GM12874 (cell line): Measurements from ENCODE around the gene GARRE1.

Experiments
- CTCF ChIP-seq: IDR thresholded peaks from 2 replicates; pipeline ENCODE4 v1.5.1; 2011; ENCODE audit warnings: low read depth, mild to moderate bottlenecking, control low read depth, low read length, moderate library complexity; ENCODE audit not compliant: insufficient read depth

GARRE1 gene

DNA sequence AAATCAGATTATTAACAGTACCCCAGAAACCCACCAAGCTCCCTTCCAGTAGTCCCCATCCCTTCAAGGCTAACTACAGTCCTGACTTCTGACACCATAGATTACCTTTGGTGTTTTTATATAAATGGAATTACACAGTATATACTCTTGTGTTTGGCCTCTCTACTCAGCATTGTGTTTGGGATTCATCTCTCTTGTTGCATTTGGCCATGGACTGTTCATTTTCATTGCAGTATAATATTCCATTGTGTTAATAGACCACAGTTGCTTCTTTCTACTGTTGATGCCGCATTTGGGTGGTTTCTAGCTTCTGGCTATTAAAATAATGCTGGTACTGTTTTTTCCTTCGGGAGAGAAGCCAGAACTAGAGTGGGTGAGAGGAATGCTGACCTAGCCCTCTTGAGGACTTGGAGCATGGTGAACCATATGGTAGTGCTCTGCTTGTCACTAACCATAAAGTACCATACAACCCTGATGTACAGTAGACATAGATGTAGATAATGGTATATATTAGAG, 18.9 kb upstream of the GARRE1 start:
- TF ChIP-seq CTCF: no peak

- no peak for TF ChIP-seq CTCF
Observed at GRCh38 chr19:34236035-34236987, 18.0 kb upstream of the GARRE1 start.

DNA sequence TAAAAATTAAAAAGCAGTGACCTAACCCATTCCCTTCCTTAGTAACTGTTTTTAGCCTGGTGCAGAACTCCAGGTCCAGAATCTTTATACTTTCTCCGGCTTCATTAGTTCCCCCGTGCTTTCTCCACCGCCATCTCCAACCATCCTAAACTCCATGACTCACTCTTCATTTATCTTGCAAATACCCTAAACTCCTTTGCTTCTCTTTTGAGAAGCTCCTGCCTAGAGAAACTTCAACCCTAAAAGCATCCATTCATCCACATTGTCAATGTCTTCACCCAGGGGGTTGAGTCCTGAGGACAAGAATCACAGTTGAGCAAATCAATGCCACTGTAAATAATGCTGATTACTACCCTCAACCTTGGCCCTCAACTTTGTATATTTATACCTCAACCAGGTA, 17.1 kb upstream of the GARRE1 start:
- no peak for TF ChIP-seq CTCF

- no peak for TF ChIP-seq CTCF
Observed at GRCh38 chr19:34237939-34238338, 16.4 kb upstream of the GARRE1 start.

DNA sequence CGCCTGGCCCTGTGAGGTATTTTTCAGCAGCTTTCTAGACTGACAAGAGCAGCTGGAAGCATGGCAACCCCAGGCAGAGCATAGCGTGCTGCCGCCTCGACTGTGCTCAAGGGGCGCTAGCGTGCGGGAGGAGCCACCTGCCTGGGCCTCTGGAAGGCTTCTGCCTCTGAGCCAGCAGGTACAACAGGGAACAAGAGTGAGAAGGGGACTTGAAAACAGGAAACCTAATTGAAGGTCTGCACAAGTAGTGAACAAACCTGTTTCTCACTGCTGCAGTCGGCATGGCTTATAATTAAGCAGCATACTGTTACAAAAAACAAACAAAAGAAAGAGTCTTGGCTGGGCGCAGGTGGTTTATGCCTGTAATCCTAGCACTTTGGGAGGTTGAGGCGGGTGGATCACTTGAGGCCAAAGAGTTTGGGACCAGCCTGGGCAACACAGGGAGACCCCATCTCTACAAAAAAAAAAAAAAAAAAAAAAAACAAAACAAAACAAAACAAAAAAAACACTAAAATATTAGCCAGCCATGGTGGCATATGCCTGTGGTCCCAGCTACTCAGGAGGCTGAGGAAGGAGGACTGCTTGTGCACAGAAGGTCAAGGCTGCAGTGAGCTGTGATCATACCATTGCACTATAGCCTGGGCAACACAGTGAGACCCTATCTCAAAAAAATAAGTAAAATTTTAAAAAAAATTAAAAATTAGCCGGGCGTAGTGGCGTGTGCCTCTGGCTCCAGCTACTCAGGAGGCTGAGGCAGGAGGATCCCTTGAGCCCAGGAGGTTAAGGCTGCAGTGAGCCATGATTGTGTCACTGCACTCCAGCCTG, 12.6 kb upstream of the GARRE1 start:
- TF ChIP-seq CTCF: peak; percentile 76

DNA sequence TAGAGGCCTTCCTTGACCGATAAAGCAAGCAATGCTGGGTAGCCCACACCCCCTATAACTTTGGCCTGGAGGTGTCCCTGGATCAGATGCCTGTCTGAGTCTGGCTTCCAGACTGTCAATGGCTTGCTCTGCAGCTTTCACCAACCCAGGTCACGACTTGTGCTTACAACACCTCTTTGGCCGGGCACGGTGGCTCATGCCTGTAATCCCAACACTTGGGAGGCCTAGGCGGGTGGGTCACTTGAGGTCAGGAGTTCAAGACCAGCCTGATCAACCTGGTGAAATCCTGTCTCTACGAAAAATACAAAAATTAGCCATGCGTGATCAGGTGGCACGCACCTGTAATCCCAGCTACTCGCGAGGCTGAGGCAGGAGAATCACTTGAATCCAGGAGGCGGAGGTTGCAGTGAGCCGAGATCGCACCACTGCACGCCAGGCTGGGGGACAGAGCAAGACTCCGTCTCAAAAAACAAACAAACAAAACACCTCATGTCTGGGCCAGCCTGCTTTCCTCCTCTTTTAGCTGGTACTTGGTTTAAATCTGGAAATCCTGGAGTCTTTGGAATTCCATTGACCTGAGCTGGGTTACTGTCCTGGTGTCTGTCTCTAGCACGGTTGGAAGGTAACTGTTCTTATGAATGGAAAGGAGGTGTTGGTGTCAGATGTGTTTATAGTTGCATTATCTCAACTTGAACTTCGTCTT, 10.3 kb upstream of the GARRE1 start:
- TF ChIP-seq CTCF: no peak
